Measurements from ENCODE around the gene ATG2A. TPM values are rescaled to one million over a fixed set of nuclear protein-coding genes. Genes with fewer than 3 reads are reported as not detected.

Gene ATG2A
- total RNA-seq, 1 experiment from 2014 or later = 24.7 TPM

DNA sequence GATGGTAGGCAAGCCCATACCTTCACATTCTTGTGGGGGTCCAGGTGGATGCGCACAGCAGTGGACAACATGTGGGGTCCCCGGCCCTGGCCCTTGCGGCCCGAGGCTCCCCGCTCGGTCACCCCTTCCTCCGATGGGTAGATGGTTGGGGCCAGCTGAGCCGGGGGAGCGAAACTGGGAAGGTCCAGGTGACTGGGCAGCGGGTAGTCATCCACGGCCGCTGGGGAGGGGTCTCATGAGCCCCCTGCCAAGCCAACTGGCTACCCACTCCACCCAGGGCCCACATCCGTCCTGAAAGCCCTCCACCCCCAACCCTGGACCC lies 10.7 kb downstream of the ATG2A start (continued):
- TF ChIP-seq RAD21 (IDR thresholded peaks at IDR 0.05; ENCODE audit: low read depth) (no peak), YY1 (IDR thresholded peaks at IDR 0.05; ENCODE audit: extremely low read depth, insufficient replicate concordance, low read depth, low read length) (no peak)

DNA sequence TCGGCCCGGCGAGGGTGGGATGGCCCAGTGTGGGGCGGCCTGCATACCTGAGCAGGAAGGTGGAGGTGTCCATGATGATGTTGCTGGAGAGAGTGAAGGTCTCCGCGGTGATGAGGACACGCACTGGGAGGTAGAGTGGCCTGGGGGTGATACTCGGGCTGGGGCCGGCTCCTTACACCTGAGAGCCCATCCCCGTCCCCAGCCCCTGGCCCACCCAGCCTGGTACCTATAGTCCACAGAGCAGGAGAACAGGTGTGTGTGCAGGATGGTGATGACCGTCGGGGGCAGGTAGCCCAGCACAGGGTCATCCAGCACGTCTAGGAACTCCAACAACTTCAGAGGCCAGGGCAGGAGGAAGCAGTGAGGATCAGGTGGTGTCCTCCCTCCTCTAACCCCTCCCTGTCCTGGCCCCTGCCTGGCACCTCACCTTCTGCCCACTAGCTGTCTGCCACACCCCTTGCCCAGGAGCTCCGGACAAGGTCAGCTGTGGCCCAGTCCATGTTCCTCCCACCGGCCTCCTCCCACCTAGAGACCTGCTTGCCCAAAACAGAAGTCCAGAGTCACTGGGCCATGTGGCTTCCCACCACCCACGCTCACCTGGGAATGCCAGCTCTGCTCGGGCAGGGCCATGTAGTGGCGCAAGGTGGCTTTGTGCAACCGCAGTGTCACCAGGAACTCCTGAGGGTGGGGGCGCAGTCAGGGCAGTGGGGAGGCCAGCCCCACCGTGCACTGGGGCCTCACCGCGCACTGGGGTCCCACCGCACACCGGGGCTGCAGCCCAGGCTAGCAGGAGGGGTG lies 11.3 kb downstream of the ATG2A start:
- no peak for TF ChIP-seq ZFX (IDR thresholded peaks at IDR 0.05)
- TF ChIP-seq, protein P1, sequence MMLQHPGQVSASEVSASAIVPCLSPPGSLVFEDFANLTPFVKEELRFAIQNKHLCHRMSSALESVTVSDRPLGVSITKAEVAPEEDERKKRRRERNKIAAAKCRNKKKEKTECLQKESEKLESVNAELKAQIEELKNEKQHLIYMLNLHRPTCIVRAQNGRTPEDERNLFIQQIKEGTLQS (IDR thresholded peaks at IDR 0.05) = no peak
- TF ChIP-seq POLR2AphosphoS5 (IDR thresholded peaks at IDR 0.05; ENCODE audit: low read depth, low read length) = no peak
- peaks cover 0 to 6% of the 10 kb centered on the region in 2 experiments; a peak in 1 of 4 replicates for H3K36me3 ChIP-seq (ENCODE audit: control insufficient read depth in 1 of 2, insufficient read depth in 2 of 2, low read length in 2 of 2)
- no peaks in the 10 kb centered on the region for H3K9me3 ChIP-seq (ENCODE audit: control insufficient read depth in 1 of 2, insufficient read depth in 1 of 2, low read depth in 1 of 2, low read length in 2 of 2)
- H3K9ac ChIP-seq (ENCODE audit: low read length) = no peak overlapping the region
- BruUV-seq (replicated peaks) = no TSS peak
- ChIA-PET RAD21 (ENCODE audit: low non-redundant PET in 1 of 2, low total read pairs in 2 of 2, uncharacterized antibody in 2 of 2, unreplicated experiment in 2 of 2) (no interaction called here), POLR2A (no interaction called here), CTCF (no interaction called here)
- no peak overlapping the region for H3K4me3 ChIP-seq (replicated peaks in 1 of 2; ENCODE audit: low read depth in 1 of 2, low read length in 2 of 2)
- H3K27me3 ChIP-seq (ENCODE audit: insufficient read depth, low read length) = no peaks in the 10 kb centered on the region
- no peaks in the 10 kb centered on the region for H4K20me1 ChIP-seq (ENCODE audit: insufficient read depth)
- no peaks in the 10 kb centered on the region for H3K9me2 ChIP-seq (ENCODE audit: insufficient read depth)
- ATAC-seq = no peak
- no peak overlapping the region for H2AFZ ChIP-seq (ENCODE audit: low read depth, low read length, poor library complexity, severe bottlenecking)
- intact Hi-C loops (cut with micrococcal nuclease) = no loop called here
- peaks cover 0 to 1% of the 10 kb centered on the region in 2 experiments; a peak in 2 of 4 replicates for H3K4me1 ChIP-seq (ENCODE audit: control insufficient read depth in 1 of 2, insufficient read depth in 2 of 2, low read length in 2 of 2)
- no peaks in the 10 kb centered on the region for H3K79me2 ChIP-seq (ENCODE audit: insufficient read depth, low read length)
- no peak overlapping the region for H3K27ac ChIP-seq (ENCODE audit: low read depth, low read length)
- H3K4me2 ChIP-seq (ENCODE audit: low read length) = no peak overlapping the region
- DNase-seq (ENCODE audit: low read depth, low spot score) = no peak

DNA sequence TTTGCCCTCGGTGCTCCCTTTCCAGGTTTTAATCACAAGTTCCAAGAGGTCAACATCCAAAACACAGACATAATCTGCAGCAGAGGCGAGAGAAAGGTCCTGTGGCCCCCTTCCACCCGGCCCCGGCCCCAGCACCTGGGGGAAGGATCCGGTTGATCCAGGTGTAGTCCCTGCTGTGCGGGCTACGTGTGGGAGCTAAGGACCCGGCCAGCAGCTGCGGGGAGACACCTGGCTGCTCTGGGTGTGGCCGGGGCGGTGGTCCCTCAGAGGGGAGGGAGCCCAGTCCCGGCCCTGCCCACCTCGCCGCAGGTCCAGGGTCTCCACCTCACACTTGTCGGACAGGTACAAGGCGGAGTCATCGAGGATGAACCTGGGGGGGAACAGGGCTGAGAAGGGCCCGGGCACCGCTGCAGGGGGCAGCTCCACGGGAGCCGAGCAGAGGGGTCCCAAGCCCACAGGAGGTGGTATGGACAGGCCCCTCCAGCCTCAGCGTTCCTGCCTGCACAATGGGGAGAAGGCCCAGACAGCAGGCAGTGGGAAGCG lies 13.6 kb downstream of the ATG2A start:
- no peaks in the 10 kb centered on the region for H3K27me3 ChIP-seq (ENCODE audit: insufficient read depth, low read length)
- H4K20me1 ChIP-seq (ENCODE audit: insufficient read depth) = no peaks in the 10 kb centered on the region
- H3K27ac ChIP-seq (ENCODE audit: low read depth, low read length) = no peak overlapping the region
- H2AFZ ChIP-seq (ENCODE audit: low read depth, low read length, poor library complexity, severe bottlenecking) = no peak overlapping the region
- DNase-seq (ENCODE audit: low read depth, low spot score) = no peak
- H3K9ac ChIP-seq (ENCODE audit: low read length) = no peak overlapping the region
- H3K9me3 ChIP-seq (ENCODE audit: control insufficient read depth in 1 of 2, insufficient read depth in 1 of 2, low read depth in 1 of 2, low read length in 2 of 2) = no peaks in the 10 kb centered on the region
- peaks cover 0 to 10% of the 10 kb centered on the region in 2 experiments; a peak in 2 of 4 replicates for H3K4me1 ChIP-seq (ENCODE audit: control insufficient read depth in 1 of 2, insufficient read depth in 2 of 2, low read length in 2 of 2)
- intact Hi-C loops (cut with micrococcal nuclease) = no loop called here
- no peaks in the 10 kb centered on the region; a peak in 1 of 4 replicates for H3K36me3 ChIP-seq (ENCODE audit: control insufficient read depth in 1 of 2, insufficient read depth in 2 of 2, low read length in 2 of 2)
- no peak for ATAC-seq
- RAD21 ChIA-PET (ENCODE audit: low non-redundant PET in 1 of 2, low total read pairs in 2 of 2, uncharacterized antibody in 2 of 2, unreplicated experiment in 2 of 2) = no interaction called here
- BruUV-seq (replicated peaks) = no TSS peak
- no peaks in the 10 kb centered on the region for H3K79me2 ChIP-seq (ENCODE audit: insufficient read depth, low read length)
- no peak overlapping the region for H3K4me2 ChIP-seq (ENCODE audit: low read length)
- H3K4me3 ChIP-seq (replicated peaks in 1 of 2; ENCODE audit: low read depth in 1 of 2, low read length in 2 of 2) = no peak overlapping the region
- H3K9me2 ChIP-seq (ENCODE audit: insufficient read depth) = no peaks in the 10 kb centered on the region
- POLR2A ChIA-PET = interaction anchor here (1.0 kb wide), 1 partner anchor 56 kb away, joined by 3 read pairs; no protein-coding TSS in a partner anchor
- CTCF ChIA-PET = no interaction called here
- TF ChIP-seq POLR2AphosphoS5 (IDR thresholded peaks at IDR 0.05; ENCODE audit: low read depth, low read length) (no peak), EZH2 (IDR thresholded peaks at IDR 0.05) (no peak), RAD21 (IDR thresholded peaks at IDR 0.05; ENCODE audit: low read depth) (no peak), FOSL1 (IDR thresholded peaks at IDR 0.05; ENCODE audit: low read depth) (no peak), EGR1 (IDR thresholded peaks at IDR 0.05; ENCODE audit: low read depth) (no peak), SRF (IDR thresholded peaks at IDR 0.05; ENCODE audit: low read depth) (no peak)
- TF ChIP-seq, protein P2, sequence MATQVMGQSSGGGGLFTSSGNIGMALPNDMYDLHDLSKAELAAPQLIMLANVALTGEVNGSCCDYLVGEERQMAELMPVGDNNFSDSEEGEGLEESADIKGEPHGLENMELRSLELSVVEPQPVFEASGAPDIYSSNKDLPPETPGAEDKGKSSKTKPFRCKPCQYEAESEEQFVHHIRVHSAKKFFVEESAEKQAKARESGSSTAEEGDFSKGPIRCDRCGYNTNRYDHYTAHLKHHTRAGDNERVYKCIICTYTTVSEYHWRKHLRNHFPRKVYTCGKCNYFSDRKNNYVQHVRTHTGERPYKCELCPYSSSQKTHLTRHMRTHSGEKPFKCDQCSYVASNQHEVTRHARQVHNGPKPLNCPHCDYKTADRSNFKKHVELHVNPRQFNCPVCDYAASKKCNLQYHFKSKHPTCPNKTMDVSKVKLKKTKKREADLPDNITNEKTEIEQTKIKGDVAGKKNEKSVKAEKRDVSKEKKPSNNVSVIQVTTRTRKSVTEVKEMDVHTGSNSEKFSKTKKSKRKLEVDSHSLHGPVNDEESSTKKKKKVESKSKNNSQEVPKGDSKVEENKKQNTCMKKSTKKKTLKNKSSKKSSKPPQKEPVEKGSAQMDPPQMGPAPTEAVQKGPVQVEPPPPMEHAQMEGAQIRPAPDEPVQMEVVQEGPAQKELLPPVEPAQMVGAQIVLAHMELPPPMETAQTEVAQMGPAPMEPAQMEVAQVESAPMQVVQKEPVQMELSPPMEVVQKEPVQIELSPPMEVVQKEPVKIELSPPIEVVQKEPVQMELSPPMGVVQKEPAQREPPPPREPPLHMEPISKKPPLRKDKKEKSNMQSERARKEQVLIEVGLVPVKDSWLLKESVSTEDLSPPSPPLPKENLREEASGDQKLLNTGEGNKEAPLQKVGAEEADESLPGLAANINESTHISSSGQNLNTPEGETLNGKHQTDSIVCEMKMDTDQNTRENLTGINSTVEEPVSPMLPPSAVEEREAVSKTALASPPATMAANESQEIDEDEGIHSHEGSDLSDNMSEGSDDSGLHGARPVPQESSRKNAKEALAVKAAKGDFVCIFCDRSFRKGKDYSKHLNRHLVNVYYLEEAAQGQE (IDR thresholded peaks at IDR 0.05; ENCODE audit: low read depth) = no peak
- TF ChIP-seq, protein P3, sequence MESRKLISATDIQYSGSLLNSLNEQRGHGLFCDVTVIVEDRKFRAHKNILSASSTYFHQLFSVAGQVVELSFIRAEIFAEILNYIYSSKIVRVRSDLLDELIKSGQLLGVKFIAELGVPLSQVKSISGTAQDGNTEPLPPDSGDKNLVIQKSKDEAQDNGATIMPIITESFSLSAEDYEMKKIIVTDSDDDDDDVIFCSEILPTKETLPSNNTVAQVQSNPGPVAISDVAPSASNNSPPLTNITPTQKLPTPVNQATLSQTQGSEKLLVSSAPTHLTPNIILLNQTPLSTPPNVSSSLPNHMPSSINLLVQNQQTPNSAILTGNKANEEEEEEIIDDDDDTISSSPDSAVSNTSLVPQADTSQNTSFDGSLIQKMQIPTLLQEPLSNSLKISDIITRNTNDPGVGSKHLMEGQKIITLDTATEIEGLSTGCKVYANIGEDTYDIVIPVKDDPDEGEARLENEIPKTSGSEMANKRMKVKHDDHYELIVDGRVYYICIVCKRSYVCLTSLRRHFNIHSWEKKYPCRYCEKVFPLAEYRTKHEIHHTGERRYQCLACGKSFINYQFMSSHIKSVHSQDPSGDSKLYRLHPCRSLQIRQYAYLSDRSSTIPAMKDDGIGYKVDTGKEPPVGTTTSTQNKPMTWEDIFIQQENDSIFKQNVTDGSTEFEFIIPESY (IDR thresholded peaks at IDR 0.05; ENCODE audit: extremely low read depth, insufficient replicate concordance, low read length) = no peak

Measured in HCT116 (cell line).